T-helper 1 cell treated with Interleukin-12 subunit alpha and Interleukin-12 subunit beta and Interleukin-4 antibody, amounts not matched to agents 30 μg/mL and 1 μg/mL, for 36 hours (primary cell): ENCODE data around the gene EPN1.
"Not testable (repeated sequence)": the region's sequence is repeated elsewhere in the genome, so short reads cannot be mapped to it uniquely, and the experiment has no call there.

Source experiments
- H3K27ac Mint-ChIP-seq: one replicate; pipeline ENCODE4 v1.8.0; 2021; ENCODE audit warnings: mild to moderate bottlenecking, mixed read lengths
- H3K27me3 Mint-ChIP-seq: one replicate; pipeline ENCODE4 v1.8.0; 2021; ENCODE audit warnings: low read depth, mixed read lengths
- H3K36me3 Mint-ChIP-seq: one replicate; pipeline ENCODE4 v1.8.0; 2021; ENCODE audit warnings: low read depth, mixed read lengths
- H3K4me1 Mint-ChIP-seq: one replicate; pipeline ENCODE4 v1.8.0; 2021; ENCODE audit warnings: low read depth, mixed read lengths
- H3K4me3 Mint-ChIP-seq: one replicate; pipeline ENCODE4 v1.8.0; 2021; ENCODE audit warnings: mild to moderate bottlenecking, moderate library complexity, mixed read lengths
- H3K9me3 Mint-ChIP-seq: one replicate; pipeline ENCODE4 v1.8.0; 2021; ENCODE audit warnings: mixed read lengths

The EPN1 gene

DNA sequence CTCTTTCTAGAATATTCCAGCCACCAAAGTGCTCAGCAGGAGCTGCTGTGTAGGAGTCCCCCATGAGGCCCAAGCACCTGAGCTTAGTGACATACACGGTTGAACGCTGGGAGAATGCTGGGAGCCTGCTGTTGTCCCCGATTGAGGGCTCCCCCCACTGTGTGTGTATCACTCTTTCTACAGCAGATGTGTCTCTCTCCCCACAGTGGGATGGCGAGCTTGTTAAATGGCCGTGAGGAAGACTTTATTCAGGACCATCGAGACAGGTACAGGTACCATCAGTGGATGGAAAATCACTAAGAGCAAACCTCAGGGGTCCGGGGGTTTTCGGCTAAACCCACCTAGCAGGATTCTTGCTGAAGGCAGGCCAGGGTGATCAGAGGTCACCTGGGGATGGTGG, 22.7 kb downstream of the EPN1 start:
- Mint-ChIP-seq H3K9me3 (no peaks in the 10 kb centered on the region), H3K27ac (no peak overlapping the region), H3K27me3 (no peaks in the 10 kb centered on the region), H3K4me1 (no peaks in the 10 kb centered on the region), H3K36me3 (peaks cover 14% of the 10 kb centered on the region), H3K4me3 (no peak overlapping the region)

DNA sequence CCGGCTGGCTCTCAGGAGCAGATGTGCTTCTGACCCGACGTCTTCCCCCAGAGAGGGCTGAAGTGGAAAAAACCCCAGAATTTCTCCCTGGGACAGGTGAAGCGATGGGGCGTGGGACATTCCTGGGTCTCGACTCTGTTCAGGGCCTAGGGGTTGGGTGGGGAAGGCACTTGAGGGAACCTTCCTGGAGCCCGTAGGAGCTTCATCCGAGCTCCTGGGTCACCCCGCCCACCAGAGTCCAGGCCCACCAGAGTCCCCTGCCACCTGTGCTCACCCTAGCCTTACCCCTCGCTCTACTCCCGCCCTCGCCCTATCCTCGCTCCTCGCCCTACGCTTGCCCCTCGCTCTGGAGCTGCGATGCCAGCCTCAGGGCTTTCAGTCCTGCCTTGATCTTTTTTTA, 23.2 kb downstream of the EPN1 start:
- Mint-ChIP-seq H3K36me3 (peaks cover 14% of the 10 kb centered on the region), H3K9me3 (no peaks in the 10 kb centered on the region), H3K27ac (no peak overlapping the region), H3K27me3 (no peaks in the 10 kb centered on the region), H3K4me1 (no peaks in the 10 kb centered on the region), H3K4me3 (no peak overlapping the region)

DNA sequence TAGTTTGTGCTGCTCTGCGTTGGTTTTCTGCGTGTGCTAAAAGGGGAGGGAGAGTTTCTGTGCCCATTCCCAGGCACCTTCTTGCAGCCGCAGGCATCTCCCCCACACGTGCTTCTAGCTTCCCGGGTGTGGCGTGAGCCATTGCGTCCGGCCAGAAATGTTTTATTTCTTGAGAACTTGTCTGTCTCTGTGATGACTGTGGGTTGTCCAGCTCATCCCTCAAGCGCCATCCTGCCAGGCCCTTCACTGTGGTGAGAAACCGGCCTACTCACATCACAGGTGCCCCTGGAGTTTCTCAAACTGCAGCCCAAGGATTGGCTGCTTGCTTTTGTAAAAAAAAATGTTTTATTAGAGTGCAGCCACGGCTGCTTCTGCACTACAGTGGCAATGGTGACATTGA, 24.2 kb downstream of the EPN1 start:
- Mint-ChIP-seq H3K4me3 (no peak overlapping the region), H3K4me1 (peaks cover 1% of the 10 kb centered on the region), H3K27me3 (no peaks in the 10 kb centered on the region), H3K9me3 (no peaks in the 10 kb centered on the region), H3K36me3 (peaks cover 10% of the 10 kb centered on the region), H3K27ac (no peak overlapping the region)

DNA sequence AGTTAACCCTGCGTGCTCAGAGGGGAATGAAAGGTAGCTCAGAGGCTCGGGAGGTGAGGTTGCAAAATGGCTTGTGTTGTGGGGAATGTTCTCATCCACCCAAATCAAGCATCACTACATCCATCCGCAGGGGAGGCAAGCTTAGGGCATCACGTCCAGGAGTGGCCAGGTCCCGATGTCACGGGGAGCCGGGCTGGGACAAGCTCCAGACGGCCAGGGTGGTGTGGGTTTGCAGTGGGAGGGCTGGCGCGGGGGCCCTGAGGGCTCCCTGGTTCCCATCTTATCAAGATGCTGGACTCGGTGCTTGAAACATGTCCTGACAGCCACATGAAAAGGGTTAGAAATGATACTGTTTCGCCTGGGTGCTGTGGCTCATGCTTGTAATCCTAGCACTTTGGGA, 25.8 kb downstream of the EPN1 start:
- Mint-ChIP-seq H3K9me3 (no peaks in the 10 kb centered on the region), H3K27ac (no peak overlapping the region), H3K4me1 (peaks cover 3% of the 10 kb centered on the region), H3K36me3 (peaks cover 15% of the 10 kb centered on the region), H3K4me3 (no peak overlapping the region), H3K27me3 (no peaks in the 10 kb centered on the region)

DNA sequence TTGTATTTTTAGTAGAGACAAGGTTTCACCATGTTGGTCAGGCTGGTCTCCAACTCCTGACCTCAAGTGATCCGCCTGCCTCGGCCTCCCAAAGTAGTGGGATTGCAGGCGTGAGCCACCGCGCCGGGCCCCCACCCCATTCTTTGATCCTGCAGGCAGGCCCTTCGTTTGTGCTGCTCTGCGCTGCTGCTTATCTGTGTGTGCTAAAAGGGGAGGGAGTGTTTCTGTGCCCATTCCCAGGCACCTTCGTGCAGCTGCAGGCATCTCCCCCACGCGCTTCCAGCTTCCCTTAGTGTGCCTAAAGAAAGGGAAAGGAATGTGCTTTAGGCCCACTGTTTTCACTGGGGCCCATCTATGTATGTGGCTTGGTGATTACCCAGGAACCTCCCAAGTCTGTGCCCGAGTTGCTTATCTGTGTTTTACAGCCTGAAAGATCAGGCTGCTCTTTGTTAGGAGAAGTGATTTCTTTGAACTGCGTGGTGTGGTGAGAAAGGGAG, 27.2 kb downstream of the EPN1 start:
- Mint-ChIP-seq H3K4me1 (peaks cover 3% of the 10 kb centered on the region), H3K9me3 (no peaks in the 10 kb centered on the region), H3K36me3 (peaks cover 13% of the 10 kb centered on the region), H3K27me3 (no peaks in the 10 kb centered on the region), H3K4me3 (no peak overlapping the region), H3K27ac (no peak overlapping the region)

DNA sequence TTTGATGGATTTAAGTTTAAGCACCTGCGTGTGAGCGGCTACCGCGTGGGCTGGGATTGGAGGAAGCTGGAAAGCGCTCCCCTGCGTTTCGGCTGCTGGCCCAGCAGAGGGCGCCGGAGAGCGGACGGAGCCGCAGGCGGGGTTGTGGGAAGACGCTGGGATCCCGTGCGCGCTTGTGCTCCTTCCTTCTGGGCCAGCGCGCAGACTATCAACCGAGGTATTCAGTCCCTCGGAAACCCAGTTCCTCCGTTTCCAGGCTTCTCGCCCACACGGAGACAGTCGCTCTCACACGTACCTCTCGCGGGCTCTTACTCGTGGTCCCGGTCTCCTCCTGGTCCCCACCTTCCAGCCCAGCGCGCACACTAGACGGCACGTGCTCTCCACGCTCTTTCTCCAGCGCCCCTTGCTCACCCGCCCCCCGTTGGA, 28.8 kb downstream of the EPN1 start:
- Mint-ChIP-seq H3K27me3 (peaks cover 3% of the 10 kb centered on the region), H3K9me3 (no peaks in the 10 kb centered on the region), H3K4me3 (no peak overlapping the region), H3K27ac (no peak overlapping the region), H3K36me3 (peaks cover 11% of the 10 kb centered on the region), H3K4me1 (peaks cover 3% of the 10 kb centered on the region)

DNA sequence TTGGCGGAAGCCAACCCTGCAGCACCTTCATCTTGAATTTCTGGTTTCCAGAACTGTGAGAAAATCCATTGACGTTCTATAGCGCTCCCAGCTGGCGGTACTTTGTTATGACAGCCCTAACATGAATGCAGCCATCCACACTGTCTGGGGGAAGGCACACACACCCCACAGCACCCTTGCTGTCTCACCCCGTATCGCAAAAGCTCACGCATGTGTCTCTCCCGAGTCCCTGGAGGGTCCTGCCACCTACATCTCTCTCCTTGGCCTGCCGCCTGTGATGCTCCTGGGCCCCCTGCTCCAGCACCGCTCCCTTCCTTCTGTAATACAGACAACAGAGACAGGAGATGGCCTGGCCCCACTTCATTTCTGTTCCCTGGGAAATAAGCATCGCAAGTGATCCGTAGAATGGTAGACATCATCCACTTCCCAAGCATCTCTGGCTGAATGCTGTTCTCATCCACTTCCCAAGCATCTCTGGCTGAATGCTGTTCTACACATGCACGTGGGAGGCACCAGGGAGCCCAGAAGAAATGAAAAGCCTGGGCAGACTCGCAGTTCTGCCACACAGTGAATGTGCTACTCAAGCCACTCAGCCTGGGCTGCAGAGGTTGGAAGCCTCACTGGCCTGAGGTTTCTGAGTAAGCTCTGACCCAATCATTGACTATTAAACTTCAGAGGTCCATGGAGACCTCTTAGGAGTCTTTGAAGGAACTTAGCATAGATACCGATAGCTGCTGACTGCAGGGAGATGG, 29.6 kb downstream of the EPN1 start:
- H3K9me3 Mint-ChIP-seq = no peaks in the 10 kb centered on the region
- no peak overlapping the region for H3K27ac Mint-ChIP-seq
- peaks cover 11% of the 10 kb centered on the region for H3K36me3 Mint-ChIP-seq
- peaks cover 9% of the 10 kb centered on the region for H3K27me3 Mint-ChIP-seq
- H3K4me3 Mint-ChIP-seq = no peak overlapping the region
- H3K4me1 Mint-ChIP-seq = peaks cover 3% of the 10 kb centered on the region

DNA sequence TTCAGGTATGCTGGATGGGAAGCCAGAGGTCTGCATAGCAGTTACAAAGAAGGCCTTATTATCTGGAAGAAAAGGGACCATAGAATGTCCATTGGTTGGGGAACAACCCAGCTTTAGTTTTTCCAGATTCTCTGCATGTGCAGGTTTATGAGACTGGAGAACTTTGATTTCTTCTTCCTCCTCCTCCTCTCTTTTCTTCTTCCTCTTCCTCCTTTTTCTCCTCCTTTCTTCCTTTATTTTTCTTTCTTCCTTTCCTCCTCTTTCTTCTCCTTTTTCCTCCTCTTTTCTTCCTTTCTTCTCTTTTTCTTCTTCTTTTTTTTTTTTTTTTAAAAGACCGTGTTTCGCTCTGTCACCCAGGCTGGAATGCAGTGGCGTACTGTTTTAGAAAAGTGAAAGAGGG, 30.9 kb downstream of the EPN1 start:
- peaks cover 11% of the 10 kb centered on the region for H3K36me3 Mint-ChIP-seq
- no peaks in the 10 kb centered on the region for H3K9me3 Mint-ChIP-seq
- peaks cover 3% of the 10 kb centered on the region for H3K4me1 Mint-ChIP-seq
- H3K4me3 Mint-ChIP-seq = no peak overlapping the region
- H3K27me3 Mint-ChIP-seq = peaks cover 12% of the 10 kb centered on the region
- no peak overlapping the region for H3K27ac Mint-ChIP-seq

DNA sequence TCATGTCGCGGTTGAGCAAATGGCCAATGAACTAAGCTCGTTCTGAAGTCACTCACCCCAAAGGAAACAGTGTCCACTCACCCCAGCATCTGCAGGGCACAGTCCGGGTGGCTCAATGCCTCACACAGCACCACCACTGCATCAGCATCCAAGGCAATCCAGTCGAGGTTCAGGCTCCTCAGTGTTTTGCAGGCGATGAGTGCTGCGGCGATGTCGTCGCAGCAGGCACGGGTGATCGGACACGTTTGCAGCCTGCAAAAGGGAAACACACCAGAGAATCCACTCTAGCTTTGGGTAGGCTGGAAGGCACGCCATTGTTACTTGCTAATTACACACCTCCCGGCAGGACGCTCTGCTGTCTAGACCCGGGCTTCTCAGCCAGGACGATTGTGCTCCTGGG, 36.7 kb downstream of the EPN1 start:
- Mint-ChIP-seq H3K27me3 (peaks cover 12% of the 10 kb centered on the region), H3K4me3 (no peak overlapping the region), H3K4me1 (peaks cover 2% of the 10 kb centered on the region), H3K9me3 (peaks cover 20% of the 10 kb centered on the region), H3K27ac (no peak overlapping the region), H3K36me3 (peaks cover 5% of the 10 kb centered on the region)

DNA sequence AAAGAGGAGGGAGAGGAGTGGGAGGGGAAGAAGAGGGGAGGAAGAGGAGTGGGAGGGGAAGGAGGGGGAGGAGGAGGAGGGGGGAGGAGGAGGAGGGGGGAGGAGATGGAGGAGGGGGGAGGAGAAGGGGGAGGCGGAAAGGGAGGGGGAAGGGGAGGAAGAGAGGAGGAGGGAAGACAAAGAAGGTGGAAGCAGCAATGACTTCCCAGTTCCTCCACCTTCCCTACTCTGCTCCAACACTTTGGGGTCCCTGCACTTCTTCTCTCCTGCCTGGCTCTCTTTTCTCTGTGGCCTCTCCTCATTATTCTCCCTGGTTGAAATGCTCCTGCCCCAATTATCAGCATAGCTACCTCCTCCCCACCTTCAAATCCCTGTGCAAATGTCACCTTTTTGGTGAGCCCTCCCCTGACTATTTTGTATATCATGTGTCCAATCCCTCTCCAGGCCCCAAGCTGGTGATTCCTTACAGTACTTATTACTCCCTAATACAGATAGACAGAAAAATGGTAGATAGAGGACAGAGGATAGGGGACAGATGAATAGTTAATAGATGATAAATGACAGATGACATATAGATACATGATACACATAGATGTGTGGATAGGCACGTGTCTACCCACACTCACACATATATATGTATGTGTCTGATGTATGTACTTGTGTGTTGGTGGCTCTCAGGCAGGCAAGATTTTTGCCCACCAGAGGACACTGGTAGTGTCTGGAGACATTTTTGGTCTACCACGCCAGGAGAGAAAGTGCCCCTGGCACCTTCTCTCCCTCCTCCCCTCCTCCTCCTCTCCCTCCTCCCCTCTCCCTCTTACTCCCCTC, 38.0 kb downstream of the EPN1 start:
- peaks cover 20% of the 10 kb centered on the region for H3K9me3 Mint-ChIP-seq
- no peak overlapping the region for H3K27ac Mint-ChIP-seq
- no peak overlapping the region for H3K4me3 Mint-ChIP-seq
- H3K27me3 Mint-ChIP-seq = peaks cover 12% of the 10 kb centered on the region
- peaks cover 2% of the 10 kb centered on the region for H3K4me1 Mint-ChIP-seq
- H3K36me3 Mint-ChIP-seq = peaks cover 5% of the 10 kb centered on the region

DNA sequence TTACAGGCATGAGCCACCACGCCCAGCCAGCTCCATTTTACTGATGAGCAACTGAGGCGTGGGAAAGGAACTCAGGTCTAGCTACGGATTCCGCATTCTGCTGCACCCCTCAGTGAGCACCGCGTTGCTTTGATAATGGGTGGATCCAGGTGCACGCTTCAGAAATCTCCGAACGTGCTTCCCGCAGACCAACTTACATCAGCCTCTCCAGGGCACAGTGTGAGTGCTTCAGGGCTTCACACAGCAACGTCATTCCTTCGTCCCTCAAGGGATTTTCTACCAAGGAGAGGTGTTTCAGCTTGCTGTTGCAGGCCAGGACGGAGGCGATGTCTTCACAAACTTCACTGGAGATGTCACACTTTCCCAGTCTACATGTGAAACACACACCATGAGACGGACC, 41.5 kb downstream of the EPN1 start:
- H3K27ac Mint-ChIP-seq = no peak overlapping the region
- peaks cover 5% of the 10 kb centered on the region for H3K36me3 Mint-ChIP-seq
- H3K4me3 Mint-ChIP-seq = no peak overlapping the region
- peaks cover 31% of the 10 kb centered on the region for H3K9me3 Mint-ChIP-seq
- H3K4me1 Mint-ChIP-seq = peaks cover 2% of the 10 kb centered on the region
- H3K27me3 Mint-ChIP-seq = no peaks in the 10 kb centered on the region

DNA sequence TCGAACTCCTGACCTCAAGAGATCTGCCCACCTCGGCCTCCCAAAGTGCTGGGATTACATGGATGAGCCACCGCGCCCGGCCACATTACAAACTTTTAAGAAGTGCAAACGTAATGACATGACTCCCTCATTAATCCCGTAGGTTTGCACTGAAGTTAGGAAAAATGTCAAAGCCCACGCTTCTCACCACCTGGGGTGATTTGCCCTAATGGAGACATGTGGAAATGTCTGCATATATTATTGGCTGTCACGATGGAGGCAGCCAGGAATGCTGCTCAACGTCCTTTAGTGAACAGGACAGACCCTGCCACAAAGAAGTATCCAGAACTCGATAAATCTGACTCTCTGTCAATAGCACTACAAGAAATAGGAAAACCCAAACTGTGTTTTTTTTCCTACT, 42.2 kb downstream of the EPN1 start:
- Mint-ChIP-seq H3K27ac (no peak overlapping the region), H3K27me3 (no peaks in the 10 kb centered on the region), H3K36me3 (peaks cover 5% of the 10 kb centered on the region), H3K4me3 (no peak overlapping the region), H3K9me3 (peaks cover 31% of the 10 kb centered on the region), H3K4me1 (peaks cover 2% of the 10 kb centered on the region)

DNA sequence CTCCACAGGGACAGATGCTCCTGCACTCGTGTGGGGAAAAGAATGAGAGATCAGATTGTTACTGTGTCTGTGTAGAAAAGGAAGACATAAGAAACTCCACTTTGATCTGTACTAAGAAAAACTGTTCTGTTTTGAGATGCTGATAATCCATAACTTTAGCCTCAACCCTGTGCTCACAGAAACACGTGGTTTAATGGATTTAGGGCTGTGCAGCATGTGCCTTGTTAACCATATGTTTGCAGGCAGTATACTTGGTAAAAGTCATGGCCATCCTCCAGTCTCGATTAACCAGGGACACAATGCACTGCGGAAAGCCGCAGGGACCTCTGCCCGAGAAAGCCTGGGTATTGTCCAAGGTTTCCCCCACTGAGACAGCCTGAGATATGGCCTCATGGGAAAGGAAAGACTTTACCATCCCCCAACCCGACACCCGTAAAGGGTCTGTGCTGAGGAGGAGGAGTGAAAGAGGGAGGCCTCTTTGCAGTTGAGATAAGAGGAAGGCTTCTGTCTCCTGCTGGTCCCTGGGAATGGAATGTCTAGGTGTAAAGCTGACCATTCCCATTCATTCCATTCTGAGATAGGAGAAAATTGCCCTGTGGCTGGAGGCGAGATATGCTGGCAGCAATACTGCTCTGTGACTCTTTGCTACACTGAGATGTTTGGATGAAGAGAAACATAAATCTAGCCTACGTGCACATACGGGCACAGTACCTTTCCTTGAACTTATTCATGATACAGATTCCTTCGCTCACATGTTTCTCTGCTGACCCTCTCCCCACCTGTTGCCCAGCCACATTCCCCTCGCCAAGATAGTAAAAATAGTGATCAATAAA, 43.1 kb downstream of the EPN1 start:
- not testable (repeated sequence) for H3K27me3 Mint-ChIP-seq, H3K4me1 Mint-ChIP-seq, H3K4me3 Mint-ChIP-seq

DNA sequence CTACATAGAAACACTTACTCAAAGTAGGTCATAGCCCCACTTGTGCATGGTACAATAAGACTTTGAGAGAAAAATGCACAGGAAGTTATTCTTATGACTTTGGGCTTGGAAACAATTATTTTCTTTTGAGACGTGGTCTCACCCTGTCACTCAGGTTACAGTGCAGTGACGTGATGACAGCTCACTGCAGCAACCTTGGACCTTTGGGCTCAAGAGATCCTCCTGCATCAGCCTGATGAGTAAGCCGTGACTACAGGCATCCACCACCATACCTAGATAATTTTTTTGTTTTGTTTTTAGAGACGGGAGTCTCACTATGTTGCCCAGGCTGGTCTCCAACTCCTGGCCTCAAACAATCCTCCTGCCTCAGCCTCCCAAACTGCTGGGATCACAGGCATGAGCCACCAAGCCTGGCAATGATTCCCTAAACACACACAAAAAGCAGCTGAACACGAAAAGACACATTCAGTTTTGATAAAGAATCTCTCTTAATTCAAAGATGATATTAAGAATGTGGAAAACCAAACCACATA, 45.3 kb downstream of the EPN1 start:
- no peaks in the 10 kb centered on the region for H3K27me3 Mint-ChIP-seq

More for the DNA sequence above, 43.1 kb downstream of the EPN1 start:
- H3K9me3 Mint-ChIP-seq = peaks cover 31% of the 10 kb centered on the region
- not testable (repeated sequence) for H3K36me3 Mint-ChIP-seq, H3K27ac Mint-ChIP-seq

More for the DNA sequence above, 45.3 kb downstream of the EPN1 start:
- H3K36me3 Mint-ChIP-seq = no peaks in the 10 kb centered on the region
- no peak overlapping the region for H3K27ac Mint-ChIP-seq
- no peak overlapping the region for H3K4me3 Mint-ChIP-seq
- H3K4me1 Mint-ChIP-seq = no peaks in the 10 kb centered on the region
- peaks cover 32% of the 10 kb centered on the region for H3K9me3 Mint-ChIP-seq
